NK-92 treated with Interleukin-12 subunit alpha and Interleukin-12 subunit beta, amount 100 ng/mL, for 24 hours (cell line): ENCODE results near the gene TNN.
"Not testable (repeated sequence)": the region's sequence is repeated elsewhere in the genome, so short reads cannot be mapped to it uniquely, and the experiment has no call there.

ENCODE experiments used
- DNase-seq: peaks from one replicate; lab custom pipeline; 2025; lab: John Stamatoyannopoulos, UW

TNN gene

GRCh38 chr1:175072099-175072951 lies 4.7 kb downstream of the TNN start:
- no peak for DNase-seq

- DNase-seq: no peak
Observed at GRCh38 chr1:175073061-175073460, 5.4 kb downstream of the TNN start.

DNA sequence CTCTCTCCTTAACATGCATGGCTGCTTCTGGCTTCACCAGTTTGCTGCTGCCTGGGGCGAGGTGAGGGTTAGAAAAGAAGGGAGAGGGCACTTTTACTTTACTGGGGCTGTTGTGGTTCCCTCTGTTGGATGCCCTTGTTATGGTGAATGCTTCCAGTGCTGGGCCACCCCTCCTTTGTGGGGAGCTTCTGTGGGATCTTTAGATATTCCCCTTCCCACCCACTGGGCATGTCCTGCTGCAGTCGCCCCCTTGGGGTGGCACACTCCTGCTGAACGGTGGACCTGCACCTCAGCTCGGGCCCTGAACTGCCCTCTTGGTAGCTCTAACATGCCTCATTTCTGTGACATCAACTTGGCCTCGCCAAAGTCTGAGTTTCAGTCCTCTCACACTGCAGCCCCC lies 6.0 kb downstream of the TNN start:
- DNase-seq: no peak

DNA sequence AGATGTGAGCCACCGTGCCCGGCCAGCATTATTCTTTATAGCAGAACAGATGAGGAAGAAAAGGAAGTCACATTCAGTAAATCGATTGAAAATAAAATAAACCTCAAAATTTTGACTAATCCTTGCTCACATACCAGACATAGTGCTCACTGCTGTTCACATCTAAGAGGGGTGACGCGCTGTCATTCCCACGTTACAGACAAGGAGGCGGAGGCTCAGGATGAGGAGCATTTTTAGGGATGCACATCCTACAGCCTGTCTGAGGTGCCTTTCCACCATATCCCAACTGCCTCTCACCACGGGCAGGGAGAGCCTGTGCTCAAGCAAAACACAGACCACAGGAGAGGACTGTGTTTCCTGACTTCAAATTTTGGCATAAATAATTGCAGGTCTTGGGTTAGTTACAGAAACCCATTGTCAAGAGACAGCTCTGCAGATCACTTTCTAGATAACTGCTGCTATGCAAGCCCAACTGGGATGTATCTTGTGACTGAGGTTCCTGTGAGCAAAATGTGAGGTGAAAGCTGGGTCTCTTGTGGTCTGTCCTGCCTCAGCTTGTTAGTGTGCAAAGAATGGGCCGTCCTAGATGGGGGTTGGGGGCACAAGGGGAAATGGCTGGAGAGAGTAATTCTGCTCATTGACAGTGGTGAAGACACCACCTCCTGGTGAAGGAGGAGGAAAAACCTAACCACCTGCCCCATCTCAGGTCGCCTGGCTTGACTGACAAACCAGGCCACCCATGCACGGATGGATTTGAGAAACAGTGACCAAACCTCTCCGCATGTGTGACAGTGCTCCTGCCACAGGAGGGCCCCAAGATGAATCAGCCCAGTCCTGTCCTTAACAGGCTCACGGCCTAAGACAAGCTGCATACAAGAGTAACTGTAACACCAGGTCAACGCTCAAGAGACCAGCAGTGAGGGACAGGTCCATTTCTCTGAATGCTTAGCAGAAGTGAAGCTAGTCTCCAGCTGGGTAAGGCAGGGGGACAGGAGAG lies 8.2 kb downstream of the TNN start:
- DNase-seq: no peak

- DNase-seq: no peak
Observed at GRCh38 chr1:175077356-175078030, 9.9 kb downstream of the TNN start.

DNA sequence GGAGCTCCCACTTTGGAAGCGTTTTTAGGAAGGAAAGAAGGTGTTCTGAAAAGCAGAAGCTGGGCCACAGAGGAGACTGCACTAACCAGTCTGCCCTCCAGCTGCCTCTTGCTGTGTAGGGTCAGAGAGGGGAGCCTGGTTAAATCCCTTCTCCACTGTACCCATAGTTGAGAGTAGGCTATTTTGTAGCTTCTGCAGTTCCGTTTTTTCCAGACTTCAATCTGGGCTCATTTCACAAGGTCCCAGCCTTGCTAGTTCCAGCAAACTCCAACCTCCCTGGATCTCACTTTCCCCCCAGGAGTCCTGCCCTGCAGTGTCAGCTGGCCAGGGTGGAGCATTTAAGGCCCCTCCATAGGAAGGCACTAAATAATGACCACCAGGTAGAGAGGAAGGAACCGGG lies 11.0 kb downstream of the TNN start:
- no peak for DNase-seq

DNA sequence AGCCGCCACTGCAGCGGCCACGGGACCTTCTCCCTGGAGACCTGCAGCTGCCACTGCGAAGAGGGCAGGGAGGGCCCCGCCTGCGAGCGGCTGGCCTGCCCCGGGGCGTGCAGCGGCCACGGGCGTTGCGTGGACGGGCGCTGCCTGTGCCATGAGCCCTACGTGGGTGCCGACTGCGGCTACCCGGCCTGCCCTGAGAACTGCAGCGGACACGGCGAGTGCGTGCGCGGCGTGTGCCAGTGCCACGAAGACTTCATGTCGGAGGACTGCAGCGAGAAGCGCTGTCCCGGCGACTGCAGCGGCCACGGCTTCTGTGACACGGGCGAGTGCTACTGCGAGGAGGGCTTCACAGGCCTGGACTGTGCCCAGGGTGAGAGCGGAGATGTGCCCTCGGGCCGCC lies 11.7 kb downstream of the TNN start:
- no peak for DNase-seq

GRCh38 chr1:175080030-175080429 lies 12.4 kb downstream of the TNN start:
- DNase-seq: no peak

GRCh38 chr1:175081983-175082382 lies 14.3 kb downstream of the TNN start:
- no peak for DNase-seq

GRCh38 chr1:175088525-175088951 lies 20.9 kb downstream of the TNN start:
- no peak for DNase-seq

- no peak for DNase-seq
Observed at GRCh38 chr1:175089136-175089718, 21.6 kb downstream of the TNN start.

GRCh38 chr1:175090780-175091179 lies 23.1 kb downstream of the TNN start:
- no peak for DNase-seq

GRCh38 chr1:175094626-175095025 lies 27.0 kb downstream of the TNN start:
- no peak for DNase-seq

- DNase-seq: no peak
Observed at GRCh38 chr1:175095069-175095468, 27.4 kb downstream of the TNN start.

- DNase-seq: no peak
Observed at GRCh38 chr1:175095978-175096607, 28.5 kb downstream of the TNN start.

- no peak for DNase-seq
Observed at GRCh38 chr1:175097361-175097760, 29.7 kb downstream of the TNN start.

- no peak for DNase-seq
Observed at GRCh38 chr1:175099916-175100315, 32.3 kb downstream of the TNN start.

DNA sequence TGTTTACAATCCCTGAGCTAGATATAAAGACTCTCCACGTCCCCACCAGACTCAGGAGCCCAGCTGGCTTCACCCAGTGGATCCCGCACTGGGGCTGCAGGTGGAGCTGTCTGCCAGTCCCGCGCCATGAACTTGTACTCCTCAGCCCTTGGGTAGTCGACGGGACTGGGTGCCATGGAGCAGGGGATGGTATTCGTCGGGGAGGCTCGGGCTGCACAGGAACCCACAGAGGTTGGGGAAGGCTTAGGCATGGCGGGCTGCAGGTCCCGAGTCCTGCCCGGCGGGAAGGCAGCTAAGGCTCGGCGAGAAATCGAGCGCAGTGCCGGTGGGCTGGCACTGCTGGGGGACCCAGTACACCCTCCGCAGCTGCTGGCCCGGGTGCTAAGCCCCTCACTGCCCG lies 34.5 kb downstream of the TNN start:
- DNase-seq: not testable (repeated sequence)

- DNase-seq: not testable (repeated sequence)
Observed at GRCh38 chr1:175106536-175106935, 38.9 kb downstream of the TNN start.

GRCh38 chr1:175108331-175108820 lies 40.7 kb downstream of the TNN start:
- DNase-seq: not testable (repeated sequence)

DNA sequence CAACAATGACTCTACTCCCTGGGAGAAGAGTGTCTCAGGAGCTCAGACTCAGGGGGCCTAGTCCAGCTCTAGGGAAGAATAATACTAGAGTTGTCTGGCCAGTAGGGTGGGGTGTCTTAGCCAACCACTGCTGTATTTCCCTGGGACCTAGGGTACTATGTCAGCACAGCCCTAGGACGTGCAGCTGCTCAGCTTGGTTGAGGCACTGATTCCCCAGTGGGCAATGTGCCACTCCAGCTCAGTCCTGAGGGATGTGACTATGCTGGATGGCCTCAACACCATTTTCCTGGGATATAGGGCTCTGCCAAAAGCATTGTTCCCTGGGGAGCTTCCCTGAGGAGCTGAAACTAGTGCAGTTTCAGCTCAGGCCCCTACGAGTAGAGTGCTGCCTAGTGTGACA lies 47.4 kb downstream of the TNN start:
- DNase-seq: no peak
